GM18505 (cell line): Measurements from ENCODE around the gene FAM185A.
"Not testable (repeated sequence)": the region's sequence is repeated elsewhere in the genome, so short reads cannot be mapped to it uniquely, and the experiment has no call there.

ENCODE experiments used
- ATAC-seq: cut with Tn5 transposase; IDR thresholded peaks from one replicate; pipeline ENCODE4 v1.9.1; 2021; ENCODE audit not compliant: unreplicated experiment
- POLR2A ChIP-seq: IDR thresholded peaks from 4 replicates; pipeline ENCODE4 v1.6.1; 2011; ENCODE audit warnings: borderline replicate concordance; ENCODE audit not compliant: insufficient read depth, insufficient read length; ENCODE audit errors: extremely low read depth

The FAM185A gene

DNA sequence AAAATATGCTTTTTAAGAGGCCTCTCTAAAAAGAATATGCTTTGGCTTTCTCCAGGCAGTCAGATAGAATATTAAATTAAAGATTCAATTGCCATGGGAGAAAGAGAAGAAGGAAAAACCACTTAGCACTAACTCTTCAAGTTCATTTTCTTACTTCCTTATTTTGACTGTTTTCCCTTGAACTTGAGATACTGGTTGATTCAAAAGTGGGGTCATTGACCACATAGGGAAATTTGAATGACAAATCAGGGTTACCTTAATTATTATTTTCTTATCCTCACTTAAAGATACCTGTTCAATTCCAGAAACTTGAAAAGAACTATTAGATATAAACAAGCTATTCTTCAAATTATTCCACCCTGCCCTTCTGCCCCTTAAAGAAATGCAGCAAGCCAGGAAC, 27.4 kb downstream of the FAM185A start:
- ATAC-seq = not testable (repeated sequence)

DNA sequence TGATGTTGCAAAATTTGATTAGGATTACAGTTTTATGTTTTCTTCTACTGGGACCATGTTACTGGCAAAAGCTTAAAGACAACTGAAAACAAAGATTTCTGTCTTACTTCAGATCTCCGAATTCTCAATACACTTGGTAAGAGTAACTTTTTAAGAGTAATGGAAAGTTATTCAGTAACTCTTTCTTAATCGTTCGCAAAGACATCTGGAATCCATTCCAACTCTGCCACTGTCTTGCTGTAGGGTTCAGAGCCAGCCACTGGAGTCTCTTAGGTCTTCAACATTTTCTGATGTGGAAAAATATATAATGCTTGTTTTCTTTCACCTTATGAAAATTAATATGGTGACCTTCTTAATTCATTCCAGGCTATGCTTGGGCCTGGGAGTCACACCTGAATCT, 29.9 kb downstream of the FAM185A start:
- not testable (repeated sequence) for ATAC-seq

DNA sequence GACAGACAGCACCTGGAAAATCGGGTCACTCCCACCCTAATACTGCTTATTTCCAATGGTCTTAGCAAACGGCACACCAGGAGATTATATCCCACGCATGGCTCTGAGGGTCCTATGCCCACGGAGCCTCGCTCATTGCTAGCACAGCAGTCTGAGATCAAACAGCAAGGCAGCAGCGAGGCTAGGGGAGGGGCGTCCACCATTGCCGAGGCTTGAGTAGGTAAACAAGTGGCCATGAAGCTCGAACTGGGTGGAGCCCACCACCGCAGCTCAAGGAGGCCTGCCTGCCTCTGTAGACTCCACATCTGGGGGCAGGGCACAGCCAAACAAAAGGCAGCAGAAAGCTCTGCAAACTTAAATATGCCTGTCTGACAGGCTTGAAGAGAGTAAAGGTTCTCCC, 32.1 kb downstream of the FAM185A start:
- ATAC-seq = not testable (repeated sequence)

DNA sequence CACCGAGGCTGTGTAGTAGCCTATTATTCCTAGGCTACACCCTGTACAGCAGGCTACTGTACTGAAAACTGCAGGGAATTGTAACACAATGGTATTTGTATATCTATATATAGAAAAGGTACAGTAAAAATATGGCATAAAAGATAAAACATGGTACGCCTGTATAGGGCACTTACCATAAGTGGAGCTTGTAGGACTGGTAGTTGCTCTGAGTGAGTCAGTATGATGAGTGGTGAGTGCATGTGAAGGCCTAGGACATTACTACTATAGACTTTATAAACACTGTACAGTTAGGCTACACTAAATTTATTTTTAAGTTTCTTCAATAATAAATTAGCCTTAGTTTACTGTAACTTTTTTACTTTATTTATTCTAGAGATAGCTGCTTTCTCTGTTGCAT, 40.0 kb downstream of the FAM185A start:
- ATAC-seq = not testable (repeated sequence)

DNA sequence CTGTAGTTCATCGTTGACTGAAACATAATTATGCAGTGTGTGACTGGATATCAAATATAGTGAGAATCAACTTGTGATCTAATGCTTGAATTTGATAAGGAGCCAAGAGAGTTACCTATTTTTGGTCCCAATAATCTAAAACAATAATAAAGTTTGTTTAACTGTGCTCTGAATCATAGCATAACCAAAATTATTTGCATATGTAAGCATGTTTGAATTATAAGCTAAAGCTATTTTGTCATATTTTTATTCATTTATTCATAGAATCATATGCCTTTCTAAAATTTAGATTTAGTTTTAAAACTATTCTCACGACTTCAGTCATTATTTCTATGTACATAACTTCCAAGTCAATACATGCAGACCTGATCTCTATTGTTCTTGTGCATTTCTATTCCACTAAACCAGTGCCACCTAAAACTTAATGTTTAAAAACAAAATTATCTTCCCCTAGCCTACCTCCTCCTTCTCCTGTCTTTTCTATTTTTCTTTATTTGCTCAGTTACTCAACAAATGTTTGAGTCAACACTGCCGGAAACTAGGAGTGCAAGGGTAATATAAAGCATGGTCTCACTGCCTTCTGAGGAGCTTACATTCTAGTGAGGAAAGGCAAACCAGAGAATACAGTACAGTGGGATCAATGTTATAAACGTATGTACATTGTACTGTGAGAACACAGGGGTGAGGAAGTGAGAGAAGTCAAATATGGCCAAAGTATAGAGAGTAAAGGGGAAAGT, 41.7 kb downstream of the FAM185A start:
- not testable (repeated sequence) for ATAC-seq

DNA sequence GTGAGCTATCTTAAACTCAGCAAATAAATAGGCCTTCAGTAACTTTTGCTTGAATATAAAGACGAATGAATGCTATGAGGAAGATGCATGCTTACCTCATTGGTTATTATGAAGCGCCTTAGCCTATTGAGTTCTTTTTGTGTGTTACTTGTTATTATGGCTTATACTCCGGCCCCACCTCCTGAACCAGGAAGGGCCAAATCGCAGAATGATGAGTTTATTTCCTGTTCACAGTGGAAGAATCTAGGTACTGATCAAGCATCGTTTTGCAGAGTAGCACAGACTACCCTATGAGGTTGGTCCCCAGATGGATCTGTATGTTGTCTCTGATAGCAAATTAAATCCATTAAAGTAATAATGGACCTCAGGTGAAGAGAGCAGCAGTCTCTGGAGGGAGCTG, 42.6 kb downstream of the FAM185A start:
- not testable (repeated sequence) for ATAC-seq

DNA sequence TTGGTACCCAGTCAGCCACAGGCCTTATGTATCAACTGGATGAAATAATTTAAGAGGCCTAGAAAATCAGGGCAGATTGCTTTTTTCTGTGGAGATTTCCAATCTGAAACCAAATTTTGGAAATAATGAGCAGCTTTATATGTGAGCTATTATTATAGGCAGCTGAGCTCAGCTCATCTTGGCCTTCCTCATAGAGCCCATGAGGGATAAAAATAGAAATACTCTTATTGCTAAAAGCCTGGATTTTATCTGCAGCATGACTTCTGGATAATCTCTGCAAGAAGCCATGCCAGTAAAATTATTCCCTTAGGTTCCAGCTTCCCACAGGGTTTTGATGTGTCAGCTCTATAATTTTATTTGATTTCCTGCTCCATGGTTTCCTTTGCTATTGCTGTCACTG, 43.0 kb downstream of the FAM185A start:
- not testable (repeated sequence) for ATAC-seq

DNA sequence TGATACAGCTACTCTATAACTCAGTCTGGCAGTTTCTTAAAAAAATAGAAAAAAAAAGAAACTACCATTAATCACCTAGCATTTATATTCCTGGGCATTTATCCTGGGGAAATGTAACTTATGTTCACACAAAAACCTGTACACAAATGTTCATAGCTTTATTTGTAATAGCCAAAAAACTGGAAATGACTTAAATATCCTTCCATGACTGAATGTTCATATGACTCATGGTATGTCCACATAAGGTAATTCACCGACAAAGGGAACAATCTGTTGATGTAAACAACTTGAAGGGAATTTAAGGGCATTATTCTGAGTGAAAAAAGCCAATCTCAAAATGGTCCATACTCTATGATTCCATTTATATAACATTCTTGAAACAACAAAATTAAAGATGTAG, 45.8 kb downstream of the FAM185A start:
- ATAC-seq = not testable (repeated sequence)

DNA sequence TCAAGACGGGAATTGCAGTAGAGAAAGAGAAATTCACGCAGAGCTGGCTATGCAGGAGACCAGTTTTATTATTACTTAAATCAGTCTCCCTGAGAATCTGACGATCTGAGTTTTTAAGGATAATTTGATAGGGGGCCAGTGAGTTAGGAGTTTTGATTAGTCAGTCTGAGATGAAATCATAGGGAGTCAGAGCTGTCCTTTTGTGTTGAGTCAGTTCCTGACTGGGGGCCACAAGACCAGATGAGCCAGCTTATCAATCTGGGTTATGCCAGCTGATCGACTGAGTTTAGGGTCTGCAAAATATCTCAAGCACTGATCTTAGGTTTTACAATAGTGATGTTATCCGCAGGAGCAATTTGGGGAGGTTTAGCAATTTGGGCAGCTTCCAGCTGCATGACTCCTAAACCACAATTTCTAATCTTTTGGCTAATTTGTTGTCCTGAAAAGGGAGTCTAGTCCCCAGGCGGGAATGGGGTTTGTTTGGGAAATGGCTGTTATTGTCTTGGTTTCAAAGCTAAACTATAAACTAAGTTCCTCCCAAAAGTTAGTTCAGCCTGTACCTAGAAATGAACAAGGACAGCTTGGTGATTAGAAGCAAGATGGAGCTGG, 47.3 kb downstream of the FAM185A start:
- ATAC-seq = not testable (repeated sequence)

DNA sequence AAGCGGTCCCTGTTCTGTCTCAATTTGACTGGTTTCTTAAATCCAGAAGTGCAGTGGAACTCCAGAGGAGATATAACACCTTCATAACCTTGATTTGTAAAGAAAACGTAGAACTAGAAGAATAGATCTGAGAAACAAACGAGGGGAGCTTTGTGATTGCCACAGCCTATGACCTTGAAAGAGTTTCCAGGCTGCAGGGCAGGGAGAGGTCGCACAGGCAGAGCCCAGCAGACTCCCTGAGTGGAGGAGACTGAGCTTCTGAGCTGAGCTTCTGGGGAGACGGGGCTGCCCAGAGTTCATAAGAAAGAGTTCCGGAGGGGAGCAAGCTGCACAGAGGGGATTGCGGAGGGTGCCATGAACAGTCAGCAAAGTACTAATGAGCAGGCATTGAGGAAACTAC, 57.8 kb downstream of the FAM185A start:
- no peak for ATAC-seq
- no peak for TF ChIP-seq POLR2A

DNA sequence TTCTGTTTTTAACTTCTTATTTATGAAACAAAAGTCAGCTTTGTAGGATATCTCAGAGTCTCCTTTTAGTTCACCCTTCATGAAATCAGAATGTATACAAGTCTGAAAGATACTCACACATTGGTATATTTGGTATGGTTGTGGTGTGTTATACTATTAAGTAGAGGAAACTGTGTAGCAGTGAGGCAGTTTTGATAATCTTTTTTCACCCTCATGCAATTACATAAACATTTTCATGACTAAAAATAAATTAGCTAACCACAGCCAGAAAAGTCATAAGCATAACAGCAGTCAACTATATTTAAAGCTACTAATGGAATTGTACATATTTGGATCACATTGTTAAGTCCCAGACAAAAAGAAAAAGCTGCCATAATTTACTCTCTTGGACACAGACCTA, 62.1 kb downstream of the FAM185A start:
- TF ChIP-seq POLR2A = no peak
- no peak for ATAC-seq

DNA sequence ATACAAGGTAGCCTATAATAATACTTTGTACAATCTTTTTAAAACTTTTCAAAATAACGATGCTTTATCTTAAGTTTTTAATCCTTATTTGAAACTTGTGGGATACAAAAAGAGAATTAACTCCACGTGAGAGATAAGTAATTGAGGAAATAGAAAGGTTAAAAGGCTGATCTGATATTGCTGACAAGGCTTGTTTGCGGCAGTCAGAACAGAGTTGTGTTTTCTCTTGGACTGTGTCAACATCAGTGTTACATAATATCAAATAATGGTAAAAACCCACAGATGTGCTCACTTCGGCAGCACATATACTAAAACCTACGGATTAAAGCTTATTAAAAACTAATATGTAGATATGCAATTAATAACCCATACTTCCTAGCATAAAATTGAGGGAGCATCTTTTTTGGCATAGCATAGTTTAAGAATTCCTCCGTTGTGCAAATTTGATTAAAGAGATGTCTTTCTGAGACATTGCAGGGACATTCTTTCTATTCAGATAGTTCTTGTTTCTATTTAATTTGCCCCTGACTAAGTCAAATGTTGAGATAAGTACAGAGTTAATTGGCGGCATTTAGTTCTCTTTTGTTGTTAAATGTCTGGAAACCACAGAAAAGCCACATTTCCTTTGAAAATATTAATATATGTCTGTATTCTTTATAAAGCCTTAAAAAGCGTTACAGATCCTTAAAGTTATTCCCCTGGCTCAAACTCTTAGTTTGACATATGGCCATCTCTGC, 63.3 kb downstream of the FAM185A start:
- no peak for TF ChIP-seq POLR2A
- no peak for ATAC-seq

DNA sequence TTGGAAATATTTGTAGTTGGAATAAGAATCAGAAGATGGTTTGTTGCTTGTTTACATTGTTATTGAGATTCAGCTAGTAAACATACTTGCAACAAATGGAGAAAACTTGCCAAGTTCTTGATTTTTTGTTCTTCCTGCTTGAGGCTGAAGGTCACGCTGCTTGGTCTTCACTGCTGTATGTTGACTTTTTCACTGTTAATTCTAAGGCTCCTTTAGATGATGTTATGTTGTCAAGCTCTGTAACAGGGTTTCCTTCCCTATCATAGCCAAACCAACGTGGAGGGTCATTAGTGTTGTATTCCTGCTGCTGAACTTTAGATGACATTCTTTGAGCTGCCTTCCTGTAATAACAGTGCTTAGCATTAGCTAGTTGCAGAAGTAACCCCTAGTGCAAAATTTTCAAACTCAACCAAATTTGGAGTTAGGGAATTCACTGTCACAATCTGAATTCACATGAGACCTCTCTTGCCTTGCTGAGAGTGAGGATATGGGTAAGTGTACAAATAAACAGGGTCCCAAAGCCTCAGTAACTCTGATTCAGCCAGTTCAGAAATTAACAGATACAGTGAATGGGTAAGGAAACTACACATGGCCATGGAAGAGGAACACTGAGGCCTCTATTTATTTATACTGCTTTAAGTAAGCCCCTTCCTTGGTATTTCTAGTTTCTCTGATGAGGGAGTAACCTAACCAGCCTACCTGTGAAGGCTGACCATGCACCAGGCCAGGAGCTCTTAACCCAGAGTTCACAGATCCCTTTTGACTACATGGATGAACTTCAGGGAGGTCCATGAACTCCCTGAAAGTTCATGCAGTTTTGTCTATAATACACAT, 64.6 kb downstream of the FAM185A start:
- no peak for ATAC-seq
- TF ChIP-seq POLR2A = no peak

DNA sequence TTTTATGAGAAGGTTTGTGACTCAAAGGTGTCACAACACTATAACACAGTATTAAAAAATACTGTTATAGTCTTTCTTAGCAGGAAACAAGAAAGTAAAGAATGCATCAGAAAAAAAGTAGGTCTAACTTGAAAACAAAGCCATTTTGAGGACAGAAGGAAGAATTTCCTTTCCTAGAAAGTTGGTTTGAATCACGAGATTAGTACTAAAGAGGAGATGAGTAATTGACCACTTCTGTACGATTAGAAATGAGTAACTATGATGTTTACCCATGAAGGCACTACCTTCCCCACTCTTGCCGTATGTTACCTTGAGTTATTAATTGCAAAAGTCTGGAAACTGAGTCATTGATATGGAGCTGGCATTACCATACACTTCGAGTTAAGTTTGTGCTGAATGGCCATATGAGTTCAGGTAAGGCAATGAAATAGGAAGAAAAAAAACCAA, 65.2 kb downstream of the FAM185A start:
- ATAC-seq = no peak
- TF ChIP-seq POLR2A = no peak
